HG03025 (cell line): ENCODE measurements around the gene STARD3NL.
"Not testable (repeated sequence)": the region's sequence is repeated elsewhere in the genome, so short reads cannot be mapped to it uniquely, and the experiment has no call there.

Experiments
- ATAC-seq: cut with Tn5 transposase; IDR thresholded peaks from one replicate; pipeline ENCODE4 v1.9.1; 2021; ENCODE audit warnings: mild to moderate bottlenecking, moderate library complexity; ENCODE audit not compliant: unreplicated experiment, low FRiP score

The STARD3NL gene

GRCh38 chr7:38262026-38262425, 84.0 kb downstream of the STARD3NL start:
- not testable (repeated sequence) for ATAC-seq

DNA sequence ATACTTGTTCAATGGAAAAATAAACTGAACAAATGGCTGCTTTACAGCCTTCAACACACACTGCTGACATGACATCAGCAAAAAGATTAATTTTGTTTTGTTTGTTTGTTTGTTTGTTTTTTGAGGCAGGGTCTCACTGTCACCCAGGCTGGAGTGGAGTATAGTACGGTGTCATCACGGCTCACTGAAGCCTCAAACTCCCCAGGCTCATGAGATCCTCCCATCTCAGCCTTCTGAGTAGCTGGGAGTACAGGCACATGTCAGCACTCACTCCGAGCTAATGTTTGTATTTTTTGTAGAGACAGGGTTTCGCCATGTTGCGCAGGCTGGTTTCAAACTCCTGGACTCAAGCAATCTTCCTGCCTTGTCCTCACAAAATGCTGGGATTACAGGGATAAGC, 84.5 kb downstream of the STARD3NL start:
- ATAC-seq = no peak

GRCh38 chr7:38263274-38263673, 85.2 kb downstream of the STARD3NL start:
- not testable (repeated sequence) for ATAC-seq

GRCh38 chr7:38264602-38265001, 86.6 kb downstream of the STARD3NL start:
- ATAC-seq = not testable (repeated sequence)

DNA sequence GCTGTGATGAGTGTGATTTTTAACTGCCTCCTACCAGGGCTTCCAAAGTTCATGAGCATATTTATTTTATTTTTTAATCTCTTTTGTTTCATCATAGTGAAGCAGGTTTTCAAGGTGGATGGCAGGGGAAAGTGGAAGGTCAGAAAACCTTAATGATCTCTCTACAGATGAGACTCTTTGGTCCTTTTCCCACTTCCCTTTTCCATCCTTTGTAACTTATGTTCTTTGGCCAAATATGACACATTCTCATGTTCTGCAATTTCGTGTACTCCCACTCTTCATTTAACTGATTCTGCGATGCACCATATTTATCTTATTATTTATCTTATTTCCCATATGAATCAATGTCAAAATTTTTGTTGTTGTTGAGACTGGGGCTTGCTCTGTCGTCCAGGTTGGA, 87.9 kb downstream of the STARD3NL start:
- ATAC-seq = not testable (repeated sequence)

DNA sequence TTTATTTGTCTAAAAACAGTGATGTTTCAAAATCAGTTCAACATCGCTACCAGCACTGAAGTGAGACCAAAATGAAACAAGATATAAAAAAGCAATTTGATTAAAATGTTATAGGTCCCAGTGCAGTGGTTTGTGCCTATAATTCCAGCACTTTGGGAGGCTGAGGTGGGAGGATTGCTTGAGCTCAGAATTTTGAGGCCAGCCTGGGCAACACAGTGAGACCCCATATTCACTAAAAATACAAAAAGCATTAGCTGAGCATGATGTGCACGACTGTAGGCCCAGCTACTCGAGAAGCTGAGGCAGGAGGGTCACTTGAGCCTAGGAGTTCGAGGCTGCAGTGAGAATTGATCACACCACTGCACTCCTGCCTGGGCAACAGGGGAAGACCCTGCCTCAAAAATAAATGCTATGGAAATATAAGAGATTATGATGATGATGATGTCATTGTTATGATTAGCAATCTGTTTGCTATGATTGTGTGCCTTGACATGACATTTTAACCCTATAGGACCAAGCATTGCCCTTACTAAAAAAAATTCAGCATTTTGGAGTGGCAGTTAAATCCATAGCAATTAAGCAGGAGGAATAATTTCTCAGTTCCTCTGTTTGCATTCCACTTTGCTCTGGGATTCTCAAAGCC, 91.8 kb downstream of the STARD3NL start:
- ATAC-seq = not testable (repeated sequence)

DNA sequence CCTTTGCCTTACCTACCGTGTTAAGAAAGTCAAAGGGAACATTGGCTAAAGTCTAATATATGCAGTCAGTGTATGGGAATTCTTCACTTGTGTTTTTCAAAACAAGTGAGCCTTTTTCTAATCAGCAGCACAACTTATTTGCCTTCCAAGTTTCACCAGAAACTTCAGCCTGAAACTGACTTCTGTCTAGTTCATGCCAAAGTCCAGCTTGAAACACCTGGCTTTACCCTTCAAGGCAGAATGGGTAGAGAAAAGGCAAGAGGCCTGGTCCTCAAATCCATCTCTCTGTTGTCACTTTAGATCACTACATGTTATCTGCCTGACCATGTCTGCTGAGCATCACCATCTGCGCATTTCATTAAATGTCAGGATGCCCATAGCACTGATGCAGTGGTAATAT, 92.4 kb downstream of the STARD3NL start:
- ATAC-seq = not testable (repeated sequence)

DNA sequence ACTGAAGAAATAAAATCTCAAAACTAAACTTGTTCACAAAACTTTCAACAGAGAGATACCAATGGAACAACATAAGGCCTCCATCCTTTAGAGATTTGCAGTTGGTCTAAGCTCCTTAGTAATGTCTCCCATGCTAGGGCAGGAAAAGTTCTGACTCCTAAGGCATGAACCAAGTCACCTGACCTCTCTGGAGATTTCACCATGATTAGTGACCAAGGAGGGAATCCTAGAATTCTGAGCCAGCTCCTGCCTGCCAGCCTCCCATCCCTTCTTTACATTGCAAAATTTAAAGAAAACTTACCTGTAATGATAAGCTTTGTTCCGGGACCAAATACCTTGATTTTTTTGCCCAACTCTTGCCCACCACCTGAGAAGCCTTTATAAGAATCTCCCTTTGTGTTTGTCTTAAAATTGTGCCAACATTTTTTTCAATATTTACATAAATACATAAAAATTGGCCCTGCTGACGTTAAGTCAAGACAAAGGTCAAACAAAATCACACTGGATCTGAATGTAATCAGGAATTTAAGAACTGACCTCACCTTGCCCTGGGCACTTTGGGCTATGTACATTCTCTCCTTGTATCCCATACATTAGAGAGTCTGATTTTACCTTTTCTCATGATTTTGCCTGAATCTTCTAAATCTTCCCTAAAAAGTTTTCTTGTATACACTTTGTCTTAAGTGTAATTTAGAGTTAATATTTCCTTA, 95.4 kb downstream of the STARD3NL start, which contains the start of gene TARP:
TARP (minus strand) TSS at position 351 of the 710 bp plus-strand sequence.
- no peak for ATAC-seq

GRCh38 chr7:38274486-38274885, 96.4 kb downstream of the STARD3NL start:
- no peak for ATAC-seq

GRCh38 chr7:38274927-38275620, 97.0 kb downstream of the STARD3NL start:
- ATAC-seq = no peak

GRCh38 chr7:38276096-38276877, 98.2 kb downstream of the STARD3NL start:
- ATAC-seq = no peak

DNA sequence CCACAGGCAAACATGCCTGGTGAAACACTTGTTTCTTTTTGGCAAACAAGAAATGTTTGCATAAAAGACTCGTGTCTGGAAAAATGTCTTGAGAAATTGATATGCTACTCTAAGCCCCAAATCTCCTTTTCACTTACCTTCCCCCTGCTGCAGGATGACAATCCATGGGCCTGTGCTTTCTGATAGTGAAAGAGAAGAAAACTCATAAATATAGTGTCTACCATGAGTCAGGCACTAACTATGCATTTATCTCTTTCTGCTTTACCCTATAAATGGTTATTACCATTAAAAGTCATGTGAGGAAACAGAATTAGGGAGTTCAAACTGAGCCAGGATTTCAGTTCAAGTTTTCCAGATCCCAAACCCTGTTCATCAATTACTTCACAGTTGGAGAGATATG, 102.0 kb downstream of the STARD3NL start:
- no peak for ATAC-seq
